ENCODE measurements around the gene MAFB. TPM values are rescaled to one million over a fixed set of nuclear protein-coding genes. Genes with fewer than 3 reads are reported as not detected.

MAFB gene
- total RNA-seq, 1 experiment from 2014 or later = 0.85 TPM

DNA sequence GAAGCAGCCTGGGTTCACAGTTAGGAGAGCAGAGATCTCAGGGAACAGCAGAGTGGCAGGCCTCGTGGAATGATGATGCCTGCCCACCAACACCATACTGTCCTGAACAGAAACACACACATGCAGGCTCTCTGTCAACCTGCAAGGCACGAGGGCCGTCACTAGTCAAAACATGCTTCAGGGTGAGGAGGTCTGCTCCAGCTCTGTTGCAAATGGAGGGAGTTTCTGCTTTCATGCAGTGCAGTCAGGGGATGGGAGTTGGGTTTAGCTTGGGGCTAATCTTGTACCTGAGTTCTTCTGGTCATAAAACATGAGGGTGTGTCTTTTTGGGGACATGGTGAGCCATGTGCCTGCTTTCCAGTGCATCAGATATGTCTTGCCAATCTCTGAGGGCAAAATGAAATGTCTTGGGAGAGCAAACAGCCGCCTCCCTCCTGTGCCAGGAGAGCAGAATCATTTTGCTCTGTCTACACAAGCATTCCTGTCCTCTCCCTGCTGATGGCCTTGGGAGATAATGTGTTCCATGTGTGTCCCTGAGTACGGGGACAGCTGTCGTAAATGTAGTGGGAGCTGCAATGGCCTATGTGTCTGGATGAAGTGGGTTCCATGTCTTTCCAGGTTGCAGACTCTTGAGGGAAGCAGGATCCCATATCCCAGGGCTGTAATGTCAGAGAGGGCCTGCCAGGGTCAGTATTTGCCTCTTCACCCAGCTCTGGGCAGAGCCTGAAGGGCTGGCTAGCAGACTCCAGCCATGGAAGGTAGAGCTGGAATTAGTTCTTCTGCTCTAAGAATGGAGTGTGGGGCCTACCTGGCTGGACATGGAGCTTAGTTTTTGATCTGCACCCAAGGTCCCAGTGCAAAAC is 40.6 kb downstream of the MAFB start:
- H3K79me2 ChIP-seq (ENCODE audit: insufficient read depth, low read length) = no peaks in the 10 kb centered on the region
- H2AK5ac ChIP-seq (ENCODE audit: insufficient read length, low read length) = no peak overlapping the region
- H3K4ac ChIP-seq (ENCODE audit: low read depth, low read length) = no peak overlapping the region
- no peak overlapping the region for H3K23ac ChIP-seq (ENCODE audit: insufficient read length, low read depth, low read length)
- H2BK120ac ChIP-seq (ENCODE audit: low read depth, low read length, poor library complexity, severe bottlenecking) = no peak overlapping the region
- H3K18ac ChIP-seq (ENCODE audit: insufficient read length, low read depth, low read length) = no peak overlapping the region
- no peak overlapping the region for H2BK12ac ChIP-seq (ENCODE audit: insufficient read length, low read depth, low read length)
- no peak overlapping the region for H3K56ac ChIP-seq (ENCODE audit: insufficient read length, low read depth, low read length)
- no peak overlapping the region; the same call in 1 of the 2 replicates for H3K14ac ChIP-seq (ENCODE audit: insufficient read depth, low read length)
- H3T11ph ChIP-seq (ENCODE audit: low read length) = no peak overlapping the region
- H3K27me3 ChIP-seq (ENCODE audit: insufficient read depth, low read length) = no peaks in the 10 kb centered on the region
- H3K4me2 ChIP-seq (ENCODE audit: insufficient read depth, insufficient read length, low read length) = no peak overlapping the region
- H4K91ac ChIP-seq (ENCODE audit: insufficient read length, low read depth, low read length) = no peak overlapping the region
- no peak overlapping the region for H3K9ac ChIP-seq (ENCODE audit: extremely low read depth, insufficient read length, low read length)
- TF ChIP-seq, protein P1, sequence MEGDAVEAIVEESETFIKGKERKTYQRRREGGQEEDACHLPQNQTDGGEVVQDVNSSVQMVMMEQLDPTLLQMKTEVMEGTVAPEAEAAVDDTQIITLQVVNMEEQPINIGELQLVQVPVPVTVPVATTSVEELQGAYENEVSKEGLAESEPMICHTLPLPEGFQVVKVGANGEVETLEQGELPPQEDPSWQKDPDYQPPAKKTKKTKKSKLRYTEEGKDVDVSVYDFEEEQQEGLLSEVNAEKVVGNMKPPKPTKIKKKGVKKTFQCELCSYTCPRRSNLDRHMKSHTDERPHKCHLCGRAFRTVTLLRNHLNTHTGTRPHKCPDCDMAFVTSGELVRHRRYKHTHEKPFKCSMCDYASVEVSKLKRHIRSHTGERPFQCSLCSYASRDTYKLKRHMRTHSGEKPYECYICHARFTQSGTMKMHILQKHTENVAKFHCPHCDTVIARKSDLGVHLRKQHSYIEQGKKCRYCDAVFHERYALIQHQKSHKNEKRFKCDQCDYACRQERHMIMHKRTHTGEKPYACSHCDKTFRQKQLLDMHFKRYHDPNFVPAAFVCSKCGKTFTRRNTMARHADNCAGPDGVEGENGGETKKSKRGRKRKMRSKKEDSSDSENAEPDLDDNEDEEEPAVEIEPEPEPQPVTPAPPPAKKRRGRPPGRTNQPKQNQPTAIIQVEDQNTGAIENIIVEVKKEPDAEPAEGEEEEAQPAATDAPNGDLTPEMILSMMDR (conservative IDR thresholded peaks at IDR 0.05) = no peak
- no peak overlapping the region for H2AFZ ChIP-seq (ENCODE audit: low read length)
- Mint-ChIP-seq H3K27me3 (ENCODE audit: low read depth) (peaks cover 7% of the 10 kb centered on the region), H3K27ac (no peak overlapping the region), H3K9me3 (no peaks in the 10 kb centered on the region), H3K4me1 (peaks cover 6% of the 10 kb centered on the region in 2 experiments), H3K4me3 (no peak overlapping the region), H3K36me3 (ENCODE audit: insufficient read depth in 1 of 3, low read depth in 3 of 3) (no peaks in the 10 kb centered on the region; a peak in 1 of 7 replicates)
- no peaks in the 10 kb centered on the region for H3K4me1 ChIP-seq (ENCODE audit: insufficient read depth, low read length)
- no peaks in the 10 kb centered on the region for H3K9me3 ChIP-seq (ENCODE audit: control insufficient read depth, low read depth, low read length)
- H2BK20ac ChIP-seq (ENCODE audit: low read depth, low read length, poor library complexity, severe bottlenecking) = no peak overlapping the region
- no peak overlapping the region for H4K8ac ChIP-seq (replicated peaks; ENCODE audit: insufficient read length, low read depth, low read length)
- DNase-seq = no peak
- H3K27ac ChIP-seq (ENCODE audit: insufficient read length, low read depth, low read length) = no peak overlapping the region
- no peak overlapping the region for H2BK15ac ChIP-seq (ENCODE audit: low read depth, low read length)
- no peaks in the 10 kb centered on the region for H3K79me1 ChIP-seq (ENCODE audit: insufficient read depth, low read depth, low read length, poor library complexity, severe bottlenecking)
- no peaks in the 10 kb centered on the region for H3K23me2 ChIP-seq (ENCODE audit: insufficient read length, low read depth, low read length, poor library complexity, severe bottlenecking)
- H2BK5ac ChIP-seq (ENCODE audit: insufficient read length, low read length) = no peak overlapping the region
- H4K20me1 ChIP-seq (ENCODE audit: control insufficient read depth, insufficient read depth, insufficient read length) = no peaks in the 10 kb centered on the region
- no CpG with 5 or more reads among the region's 6 CpGs for WGBS (ENCODE audit: extremely low coverage, insufficient read length, low lambda C conversion rate)
- no peak overlapping the region for H4K5ac ChIP-seq (ENCODE audit: insufficient read length, low read depth, low read length)
